ENCODE results near the gene COPS7B. TPM values are rescaled to one million over a fixed set of nuclear protein-coding genes. Genes with fewer than 3 reads are reported as not detected.

The COPS7B gene
- total RNA-seq, 1 experiment from 2014 or later: 66.5 TPM

- intact Hi-C loops (cut with micrococcal nuclease; ENCODE audit: unreplicated experiment): loop anchor here (10.0 kb wide), 1 partner anchor 112 kb away; no protein-coding TSS in a partner anchor
- Histone ChIP-seq H3K27ac (ENCODE audit: low read depth, low read length, poor library complexity, severe bottlenecking) (peak overlapping the region; percentile 77), H3K4me1 (ENCODE audit: insufficient read depth, low read length, poor library complexity, severe bottlenecking) (peaks cover 11% of the 10 kb centered on the region), H3K9me3 (ENCODE audit: low read depth, low read length, poor library complexity, severe bottlenecking) (no peaks in the 10 kb centered on the region), H3K27me3 (replicated peaks; ENCODE audit: insufficient read depth, low read depth, low read length, poor library complexity) (no peaks in the 10 kb centered on the region), H3K36me3 (ENCODE audit: insufficient read depth, low read length, poor library complexity, severe bottlenecking) (peaks cover 13% of the 10 kb centered on the region), H3K4me3 (ENCODE audit: low read depth, low read length, poor library complexity, severe bottlenecking) (peak overlapping the region; percentile 91)
- POLR2A ChIA-PET (ENCODE audit: low non-redundant PET): no interaction called here
- CTCF ChIA-PET: interaction anchor here (1.4 kb wide), 1 partner anchor 109 kb away, joined by 5 read pairs; no protein-coding TSS in a partner anchor
- TF ChIP-seq EZH2 (IDR thresholded peaks at IDR 0.05; ENCODE audit: borderline replicate concordance, low read depth, low read length, poor library complexity, severe bottlenecking) (no peak), CTCF (conservative IDR thresholded peaks at IDR 0.05; ENCODE audit: low read depth, low read length) (no peak)
- no TSS peak for BruUV-seq (replicated peaks)
- no peak for DNase-seq (ENCODE audit: low spot score)
These were observed 660 bp downstream of the COPS7B start for GRCh38 chr2:231786917-231787292.

- Histone ChIP-seq H3K9me3 (ENCODE audit: low read depth, low read length, poor library complexity, severe bottlenecking) (no peaks in the 10 kb centered on the region), H3K4me3 (ENCODE audit: low read depth, low read length, poor library complexity, severe bottlenecking) (no peak overlapping the region), H3K27ac (ENCODE audit: low read depth, low read length, poor library complexity, severe bottlenecking) (no peak overlapping the region), H3K36me3 (ENCODE audit: insufficient read depth, low read length, poor library complexity, severe bottlenecking) (peaks cover 29% of the 10 kb centered on the region), H3K27me3 (replicated peaks; ENCODE audit: insufficient read depth, low read depth, low read length, poor library complexity) (no peaks in the 10 kb centered on the region), H3K4me1 (ENCODE audit: insufficient read depth, low read length, poor library complexity, severe bottlenecking) (peaks cover 6% of the 10 kb centered on the region)
- intact Hi-C loops (cut with micrococcal nuclease; ENCODE audit: unreplicated experiment): no loop called here
- DNase-seq (ENCODE audit: low spot score): no peak
- ChIA-PET CTCF (no interaction called here), POLR2A (ENCODE audit: low non-redundant PET) (no interaction called here)
- no TSS peak for BruUV-seq (replicated peaks)
- TF ChIP-seq EZH2 (IDR thresholded peaks at IDR 0.05; ENCODE audit: borderline replicate concordance, low read depth, low read length, poor library complexity, severe bottlenecking): no peak
- no peak for TF ChIP-seq CTCF (conservative IDR thresholded peaks at IDR 0.05; ENCODE audit: low read depth, low read length)
These were observed 4.9 kb downstream of the COPS7B start for GRCh38 chr2:231791107-231791506.

- Histone ChIP-seq H3K4me1 (ENCODE audit: insufficient read depth, low read length, poor library complexity, severe bottlenecking) (no peaks in the 10 kb centered on the region), H3K36me3 (ENCODE audit: insufficient read depth, low read length, poor library complexity, severe bottlenecking) (peaks cover 41% of the 10 kb centered on the region), H3K27me3 (replicated peaks; ENCODE audit: insufficient read depth, low read depth, low read length, poor library complexity) (no peaks in the 10 kb centered on the region), H3K27ac (ENCODE audit: low read depth, low read length, poor library complexity, severe bottlenecking) (no peak overlapping the region), H3K9me3 (ENCODE audit: low read depth, low read length, poor library complexity, severe bottlenecking) (no peaks in the 10 kb centered on the region), H3K4me3 (ENCODE audit: low read depth, low read length, poor library complexity, severe bottlenecking) (no peak overlapping the region)
- TF ChIP-seq EZH2 (IDR thresholded peaks at IDR 0.05; ENCODE audit: borderline replicate concordance, low read depth, low read length, poor library complexity, severe bottlenecking) (no peak), CTCF (conservative IDR thresholded peaks at IDR 0.05; ENCODE audit: low read depth, low read length) (no peak)
- ChIA-PET POLR2A (ENCODE audit: low non-redundant PET) (no interaction called here), CTCF (interaction anchor here (0.7 kb wide), 1 partner anchor 733 kb away, joined by 3 read pairs; no protein-coding TSS in a partner anchor)
- no TSS peak for BruUV-seq (replicated peaks)
- intact Hi-C loops (cut with micrococcal nuclease; ENCODE audit: unreplicated experiment): no loop called here
- DNase-seq (ENCODE audit: low spot score): no peak
These were observed 8.1 kb downstream of the COPS7B start for GRCh38 chr2:231794383-231794782.

Measured in A673 (cell line).